Subcutaneous adipose tissue (tissue), 4 donors: Measurements from ENCODE around the gene SLAMF8. TPM values are rescaled to one million over a fixed set of nuclear protein-coding genes. Genes with fewer than 3 reads are reported as not detected.

Source experiments
- total RNA-seq, 4 donors: library from RNA; depleted of rRNA; stranded (reverse); fragments of >200 nt; gene quantifications; one replicate each; pipeline ENCODE4 v1.1.0, GENCODE V29; 2016
- TF ChIP-seq, protein P1 (sequence below): fragments of 450-650 bp; IDR thresholded peaks from one replicate; pipeline ENCODE4 v1.5.1; 2016; ENCODE audit warnings: low read depth, mild to moderate bottlenecking, control low read depth, antibody characterized with exemption, moderate library complexity

SLAMF8 gene
- total RNA-seq, 4 donors from 2014 or later = 8.3 to 79.9 (median 14.4) TPM

DNA sequence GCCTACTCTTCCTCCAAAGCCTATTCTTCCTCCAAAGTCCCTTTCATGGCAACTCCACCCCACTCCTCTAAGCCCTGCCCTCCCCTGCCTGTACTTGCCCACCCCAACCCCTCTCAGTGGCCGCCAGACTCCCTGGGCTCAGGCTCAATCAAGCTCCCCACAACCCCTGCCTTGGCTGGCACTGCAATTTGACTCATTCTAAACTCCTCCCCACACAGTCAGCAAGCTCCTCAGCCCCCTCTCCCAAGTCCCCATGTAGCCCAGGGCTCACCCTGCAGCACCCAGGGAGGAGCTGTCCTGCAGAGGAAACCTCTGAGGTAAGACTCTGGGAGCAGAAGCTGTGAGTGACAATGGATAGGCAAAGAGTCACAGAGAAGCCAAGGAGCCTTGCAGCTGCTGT, 39.4 kb downstream of the SLAMF8 start:
- TF ChIP-seq, protein P1, sequence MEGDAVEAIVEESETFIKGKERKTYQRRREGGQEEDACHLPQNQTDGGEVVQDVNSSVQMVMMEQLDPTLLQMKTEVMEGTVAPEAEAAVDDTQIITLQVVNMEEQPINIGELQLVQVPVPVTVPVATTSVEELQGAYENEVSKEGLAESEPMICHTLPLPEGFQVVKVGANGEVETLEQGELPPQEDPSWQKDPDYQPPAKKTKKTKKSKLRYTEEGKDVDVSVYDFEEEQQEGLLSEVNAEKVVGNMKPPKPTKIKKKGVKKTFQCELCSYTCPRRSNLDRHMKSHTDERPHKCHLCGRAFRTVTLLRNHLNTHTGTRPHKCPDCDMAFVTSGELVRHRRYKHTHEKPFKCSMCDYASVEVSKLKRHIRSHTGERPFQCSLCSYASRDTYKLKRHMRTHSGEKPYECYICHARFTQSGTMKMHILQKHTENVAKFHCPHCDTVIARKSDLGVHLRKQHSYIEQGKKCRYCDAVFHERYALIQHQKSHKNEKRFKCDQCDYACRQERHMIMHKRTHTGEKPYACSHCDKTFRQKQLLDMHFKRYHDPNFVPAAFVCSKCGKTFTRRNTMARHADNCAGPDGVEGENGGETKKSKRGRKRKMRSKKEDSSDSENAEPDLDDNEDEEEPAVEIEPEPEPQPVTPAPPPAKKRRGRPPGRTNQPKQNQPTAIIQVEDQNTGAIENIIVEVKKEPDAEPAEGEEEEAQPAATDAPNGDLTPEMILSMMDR = no peak

DNA sequence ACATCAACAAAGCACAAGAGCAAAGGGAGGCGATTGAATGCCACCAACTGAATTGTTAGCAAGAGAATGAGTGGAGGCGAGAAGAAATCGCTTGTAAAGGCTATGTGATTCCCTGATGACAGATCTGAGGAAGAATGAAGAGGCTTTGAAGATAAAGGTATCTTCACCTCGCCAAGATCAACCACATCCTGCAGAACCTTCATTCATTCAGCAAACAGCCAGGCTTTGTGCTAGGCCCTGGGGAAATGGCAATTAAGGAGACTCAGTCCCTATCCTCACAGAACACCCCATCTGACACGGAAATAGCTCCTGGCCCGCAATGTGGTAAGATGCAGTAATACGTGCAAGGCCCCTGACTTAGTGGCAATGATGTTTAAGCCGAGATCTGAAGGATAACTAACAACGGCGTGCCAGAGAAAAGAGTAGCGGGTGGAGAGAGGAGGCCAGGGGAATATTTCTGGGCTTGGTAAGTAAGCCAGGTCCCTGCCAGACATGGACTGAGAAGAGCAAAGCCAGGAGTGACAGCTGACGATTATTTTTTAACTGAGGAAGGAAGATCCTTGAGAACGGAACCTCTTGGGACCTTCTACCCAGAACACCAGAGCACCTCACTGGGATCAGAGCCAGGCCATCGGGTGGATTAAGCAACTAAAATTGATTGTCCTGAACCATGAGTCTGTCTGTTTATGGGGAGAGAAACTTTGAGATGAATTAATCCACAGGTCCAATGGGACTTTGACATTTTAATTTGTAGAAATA, 40.4 kb downstream of the SLAMF8 start:
- TF ChIP-seq, protein P1 = no peak

DNA sequence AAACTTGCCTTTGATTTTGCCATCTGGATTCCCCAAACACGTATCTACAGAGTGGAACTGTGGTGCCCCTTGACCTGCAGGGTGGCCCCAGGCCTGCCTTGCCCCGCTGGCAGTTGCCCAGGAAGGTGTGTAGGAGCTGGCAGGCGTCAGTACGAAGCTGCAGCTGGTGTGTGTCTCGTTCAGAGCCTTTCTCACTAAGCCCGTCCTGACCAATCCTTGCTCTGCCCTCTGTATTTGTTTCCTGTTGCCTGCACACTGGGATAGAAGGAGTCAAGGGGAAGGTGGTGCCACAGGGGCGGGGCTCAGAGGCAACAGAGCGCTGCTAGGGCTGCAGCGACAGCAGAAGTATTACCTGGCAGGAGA, 41.0 kb downstream of the SLAMF8 start:
- TF ChIP-seq, protein P1 = no peak

DNA sequence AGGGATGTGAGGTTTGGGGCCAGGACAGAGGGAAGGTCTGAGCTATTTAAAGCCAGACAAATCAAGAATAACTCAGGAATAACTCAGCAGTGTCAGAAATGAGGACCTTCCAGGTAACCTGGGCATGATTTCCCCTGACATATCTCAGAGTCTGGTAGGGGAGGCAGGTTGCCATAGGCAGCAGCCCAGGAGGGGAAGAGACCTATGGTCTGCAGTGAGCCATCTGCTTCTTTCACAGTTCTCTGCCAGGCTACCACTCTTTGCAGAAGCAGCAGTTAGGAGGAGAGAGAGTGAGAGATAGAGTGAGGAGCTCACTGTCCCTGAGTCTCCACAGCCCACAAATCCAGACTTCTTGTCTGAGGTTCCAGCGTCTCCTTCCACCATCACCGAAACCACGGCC, 42.1 kb downstream of the SLAMF8 start:
- TF ChIP-seq, protein P1 = no peak

DNA sequence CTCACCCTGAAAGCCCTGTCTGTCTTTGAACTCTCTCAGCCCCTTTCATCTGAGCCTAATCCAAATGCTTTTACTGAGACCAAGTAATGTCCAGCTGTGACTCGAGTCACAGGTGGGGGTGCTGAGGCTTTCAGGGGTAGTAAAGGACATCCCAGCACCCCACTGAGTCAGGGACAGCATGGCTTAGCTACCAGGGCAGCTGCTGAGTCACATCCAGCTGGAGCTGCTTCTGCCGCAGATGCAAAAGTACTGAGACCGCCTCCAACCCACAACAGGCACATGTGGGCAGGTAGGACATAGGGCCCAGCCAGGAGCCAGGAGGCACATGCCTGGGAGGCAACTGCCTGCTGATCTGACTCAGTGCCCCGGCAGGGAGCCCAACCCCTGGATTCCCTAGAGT, 42.5 kb downstream of the SLAMF8 start:
- TF ChIP-seq, protein P1 = no peak

DNA sequence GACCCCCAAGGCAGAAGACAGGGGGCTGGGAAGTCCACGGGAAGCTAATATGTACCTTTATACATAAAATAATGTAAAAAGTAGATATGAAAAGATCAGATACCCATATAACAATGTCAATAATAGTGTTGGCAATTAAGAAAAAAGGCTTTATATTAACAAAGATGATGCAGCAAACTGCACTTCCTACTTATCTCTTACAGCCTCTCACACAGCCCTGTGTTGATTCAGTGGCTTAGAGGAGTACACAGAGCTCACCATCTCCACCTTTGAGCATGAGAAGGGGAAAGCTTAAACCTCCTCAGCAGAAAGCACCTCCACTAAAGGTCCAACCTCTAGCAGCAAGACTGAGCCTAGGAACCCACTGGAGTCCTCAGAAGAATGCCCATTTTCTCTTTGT, 42.9 kb downstream of the SLAMF8 start:
- TF ChIP-seq, protein P1 = no peak

DNA sequence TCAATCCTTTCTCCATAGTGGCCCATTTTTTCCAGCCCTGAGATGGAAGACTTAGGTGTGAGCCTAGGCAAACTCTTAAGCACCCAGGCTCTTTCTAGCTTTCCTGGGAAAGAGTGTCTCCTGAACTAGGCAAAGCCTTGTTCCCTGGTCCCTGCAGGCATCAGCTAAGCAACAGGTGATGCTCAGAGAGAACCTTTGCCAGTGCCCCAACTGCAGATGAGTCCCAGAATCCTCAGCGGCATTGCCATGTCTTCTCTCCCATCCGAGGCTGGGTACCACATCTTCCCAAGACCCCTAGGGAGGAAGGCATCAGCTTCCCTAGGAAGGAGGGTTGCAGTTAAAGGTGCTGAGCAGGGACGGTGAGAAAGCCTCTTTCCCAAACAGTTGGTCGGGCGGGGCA, 44.0 kb downstream of the SLAMF8 start:
- TF ChIP-seq, protein P1 = no peak
